ENCODE data around the gene MT2A.
A peak's percentile ranks its signal among the peaks of the same experiment; 100 is the strongest.
"Not testable (repeated sequence)": the region's sequence is repeated elsewhere in the genome, so short reads cannot be mapped to it uniquely, and the experiment has no call there.

Gene MT2A

DNA sequence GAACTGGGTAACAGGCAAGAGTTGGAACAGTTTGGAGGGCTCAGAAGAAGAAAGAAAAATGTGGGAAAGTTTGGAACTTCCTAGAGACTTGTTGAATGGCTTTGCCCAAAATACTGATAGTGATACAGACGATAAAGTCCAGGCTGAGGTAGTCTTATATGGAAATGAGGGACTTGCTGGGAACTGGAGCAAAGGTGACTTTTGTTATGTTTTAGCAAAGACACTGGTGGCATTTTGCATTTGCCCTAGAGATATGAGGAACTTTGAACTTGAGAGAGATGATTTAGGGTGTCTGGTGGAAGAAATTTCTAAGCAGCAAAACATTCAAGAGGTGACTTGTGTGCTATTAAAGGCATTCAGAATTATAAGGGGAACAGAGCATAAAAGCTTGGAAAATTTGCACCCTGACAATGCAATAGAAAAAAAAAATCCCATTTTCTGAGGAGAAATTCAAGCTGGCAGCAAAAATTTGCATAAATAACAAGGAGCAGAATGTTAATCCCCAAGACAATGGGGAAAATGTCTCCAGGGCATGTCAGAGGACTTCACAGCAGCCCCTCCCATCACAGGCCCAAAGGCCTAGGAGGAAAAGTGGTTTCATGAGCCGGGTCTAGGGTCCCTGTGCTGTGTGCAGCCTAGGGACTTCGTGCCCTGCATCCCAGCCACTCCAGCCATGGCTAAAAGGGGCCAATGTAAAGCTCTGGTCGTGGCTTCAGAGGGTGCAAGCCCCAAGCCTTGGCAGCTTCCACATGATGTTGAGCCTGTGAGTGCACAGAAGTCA lies 13.5 kb downstream of the MT2A start:
- not testable (repeated sequence) for DNase-seq (ENCODE audit: low spot score)

DNA sequence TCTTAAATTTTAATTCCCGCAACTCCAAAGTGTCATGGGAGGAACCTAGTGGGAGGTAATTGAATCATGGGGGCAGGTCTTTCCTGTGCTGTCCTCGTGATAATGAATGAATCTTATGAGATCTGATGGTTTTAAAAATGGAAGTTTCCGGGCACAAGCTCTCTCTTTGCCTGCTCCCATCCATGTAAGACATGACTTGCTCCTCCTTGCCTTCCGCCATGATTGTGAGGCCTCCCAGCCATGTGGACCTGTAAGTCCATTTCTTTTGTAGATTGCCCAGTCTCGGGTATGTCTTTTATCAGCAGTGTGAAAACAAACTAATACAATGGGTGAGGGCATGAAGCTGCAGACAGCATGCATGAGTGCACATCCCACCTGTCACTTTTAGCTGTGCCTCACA lies 14.8 kb downstream of the MT2A start:
- DNase-seq (ENCODE audit: low spot score): not testable (repeated sequence)

DNA sequence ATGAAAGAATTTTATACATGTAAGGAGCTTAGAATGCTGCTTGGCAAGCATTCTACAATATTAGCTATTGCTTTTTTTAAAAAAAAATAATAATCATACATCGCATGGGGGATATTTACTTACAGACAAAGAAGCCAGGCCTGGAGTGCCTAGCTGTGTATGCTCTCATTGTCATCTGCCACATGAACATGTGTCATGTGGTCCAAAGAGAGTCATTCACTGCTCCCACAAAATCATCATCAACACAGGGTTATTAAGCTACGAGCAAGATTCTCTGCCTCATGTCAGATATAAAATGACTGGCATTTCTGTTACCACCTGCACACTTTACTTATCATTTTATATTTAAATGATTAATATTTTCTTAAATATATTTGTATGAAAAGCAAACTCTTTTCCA lies 15.3 kb downstream of the MT2A start:
- DNase-seq (ENCODE audit: low spot score): peak; percentile 88

DNA sequence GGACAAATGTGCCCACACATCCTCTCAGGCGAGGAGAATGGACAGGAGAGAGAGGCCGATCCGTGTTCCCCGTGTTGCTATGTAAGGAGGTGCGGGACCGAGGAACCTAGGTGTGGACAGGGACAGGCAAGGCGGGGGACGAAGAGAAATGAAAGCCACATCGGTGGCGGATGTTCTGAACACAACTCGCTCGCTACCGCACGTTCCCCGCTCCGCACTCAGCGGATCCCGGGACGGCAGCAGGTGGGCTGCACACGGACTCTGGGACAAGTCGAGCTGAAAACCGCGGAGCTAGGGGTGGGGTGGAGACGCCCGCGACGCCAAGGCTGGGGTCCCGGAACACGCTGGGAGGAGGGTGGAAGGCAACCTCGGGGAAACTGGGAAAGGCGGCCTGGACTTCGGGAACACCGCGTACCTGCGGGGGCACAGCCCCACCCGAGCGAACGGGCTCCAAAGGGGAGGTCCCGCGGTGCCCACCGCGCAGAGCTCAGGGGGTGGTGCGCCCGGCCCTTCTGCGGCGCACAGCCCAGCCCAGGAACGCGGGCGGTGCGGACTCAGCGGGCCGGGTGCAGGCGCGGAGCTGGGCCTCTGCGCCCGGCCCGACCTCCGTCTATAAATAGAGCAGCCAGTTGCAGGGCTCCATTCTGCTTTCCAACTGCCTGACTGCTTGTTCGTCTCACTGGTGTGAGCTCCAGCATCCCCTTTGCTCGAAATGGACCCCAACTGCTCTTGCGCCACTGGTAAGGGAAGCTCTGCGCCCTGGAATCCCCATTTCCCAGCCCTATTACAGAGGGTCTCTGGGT lies 17.0 kb downstream of the MT2A start, which contains the start of gene MT1E:
Gene MT1E (plus strand): TSS at position 642 of the 803 bp plus-strand sequence. CDS start 71 bp downstream, at position 713.
- DNase-seq (ENCODE audit: low spot score): peak; percentile 88

- DNase-seq (ENCODE audit: low spot score): peak; percentile 94
Measured at GRCh38 chr16:56625943-56626654, 17.7 kb downstream of the MT2A start.

DNA sequence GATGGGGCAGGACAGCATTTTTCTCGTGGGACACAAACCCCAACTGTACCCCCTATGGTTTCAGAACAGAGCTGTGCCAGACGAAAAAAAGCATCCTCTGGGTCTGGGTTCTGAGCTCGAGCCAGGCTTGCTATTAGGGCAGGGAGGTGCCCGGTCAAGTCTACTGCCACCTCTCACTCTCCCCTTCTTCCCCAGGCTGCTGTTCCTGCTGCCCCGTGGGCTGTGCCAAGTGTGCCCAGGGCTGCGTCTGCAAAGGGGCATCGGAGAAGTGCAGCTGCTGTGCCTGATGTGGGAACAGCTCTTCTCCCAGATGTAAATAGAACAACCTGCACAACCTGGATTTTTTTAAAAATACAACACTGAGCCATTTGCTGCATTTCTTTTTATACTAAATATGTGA lies 18.3 kb downstream of the MT2A start:
- DNase-seq (ENCODE audit: low spot score): no peak

GRCh38 chr16:56628486-56629350 lies 20.3 kb downstream of the MT2A start:
- DNase-seq (ENCODE audit: low spot score): no peak

DNA sequence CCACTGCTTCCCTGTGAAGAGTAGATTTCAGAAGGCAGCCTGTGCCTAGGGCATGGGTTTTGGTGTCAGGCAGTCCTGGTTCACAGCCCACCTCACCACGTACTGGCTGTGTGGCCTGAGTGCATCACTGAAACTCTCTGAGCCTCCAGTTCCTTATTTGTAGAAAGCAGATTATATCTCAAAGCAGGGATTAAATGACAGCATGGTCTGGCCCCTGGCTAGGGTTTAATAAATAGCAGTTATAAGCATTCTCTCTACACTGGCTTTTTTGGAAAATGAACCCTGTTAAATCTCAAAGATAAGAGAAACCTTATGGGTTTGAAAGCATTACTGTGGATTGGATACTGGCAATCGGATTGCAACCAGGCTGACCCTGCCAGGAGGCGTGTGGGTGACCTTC lies 21.1 kb downstream of the MT2A start:
- DNase-seq (ENCODE audit: low spot score): no peak

GRCh38 chr16:56630134-56630533 lies 21.8 kb downstream of the MT2A start:
- no peak for DNase-seq (ENCODE audit: low spot score)

- no peak for DNase-seq (ENCODE audit: low spot score)
Measured at GRCh38 chr16:56631197-56631596, 22.8 kb downstream of the MT2A start.

DNA sequence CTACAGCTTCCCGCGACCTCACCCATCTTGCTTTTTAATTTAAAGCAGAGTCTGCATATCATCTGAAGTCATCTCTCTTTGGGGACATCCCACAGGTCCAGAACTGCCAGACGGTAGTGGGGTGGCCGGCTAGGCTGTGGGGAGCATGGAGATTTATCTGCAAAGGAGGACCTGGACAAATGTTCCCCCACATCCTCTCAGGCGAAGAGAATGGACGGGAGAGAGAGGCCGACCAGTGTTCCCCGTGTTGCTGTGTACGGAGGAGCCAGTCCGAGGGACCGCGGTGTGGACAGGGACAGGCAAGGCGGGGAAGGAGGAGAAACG lies 23.4 kb downstream of the MT2A start:
- no peak for DNase-seq (ENCODE audit: low spot score)

DNA sequence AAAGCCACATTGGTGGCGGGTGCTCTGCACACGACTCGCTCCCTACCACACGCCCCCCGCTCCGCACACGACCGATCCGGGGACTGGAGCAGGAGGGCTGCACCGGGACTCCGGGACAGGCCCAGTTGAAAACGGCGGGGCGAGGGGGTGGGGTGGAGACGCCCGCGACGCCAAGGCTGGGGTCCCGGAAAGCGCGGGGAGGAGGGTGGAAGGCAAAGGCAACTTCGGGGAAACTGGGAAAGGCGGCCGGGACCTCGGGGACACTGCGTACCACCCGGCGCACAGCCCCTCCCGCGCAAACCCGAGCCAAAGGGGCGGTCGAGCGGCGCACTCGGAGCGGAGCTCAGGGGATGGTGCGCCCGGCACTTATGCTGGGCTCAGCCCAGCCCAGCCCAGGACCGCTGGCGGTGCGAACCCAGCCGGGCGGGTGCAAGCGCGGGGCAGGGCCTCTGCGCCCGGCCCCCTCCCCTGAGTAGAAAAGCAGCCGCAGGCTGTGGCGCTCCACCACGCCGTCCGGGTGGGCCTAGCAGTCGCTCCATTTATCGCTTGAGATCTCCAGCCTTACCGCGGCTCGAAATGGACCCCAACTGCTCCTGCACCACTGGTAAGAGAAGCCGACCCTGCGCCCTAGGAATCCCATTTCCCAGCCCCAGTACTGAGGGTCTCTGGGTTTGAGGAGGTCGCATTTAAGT lies 23.9 kb downstream of the MT2A start, which contains the start of gene MT1M:
Gene MT1M (plus strand): TSS at position 504 of the 692 bp plus-strand sequence. CDS start 73 bp downstream, at position 577.
- DNase-seq (ENCODE audit: low spot score): no peak

DNA sequence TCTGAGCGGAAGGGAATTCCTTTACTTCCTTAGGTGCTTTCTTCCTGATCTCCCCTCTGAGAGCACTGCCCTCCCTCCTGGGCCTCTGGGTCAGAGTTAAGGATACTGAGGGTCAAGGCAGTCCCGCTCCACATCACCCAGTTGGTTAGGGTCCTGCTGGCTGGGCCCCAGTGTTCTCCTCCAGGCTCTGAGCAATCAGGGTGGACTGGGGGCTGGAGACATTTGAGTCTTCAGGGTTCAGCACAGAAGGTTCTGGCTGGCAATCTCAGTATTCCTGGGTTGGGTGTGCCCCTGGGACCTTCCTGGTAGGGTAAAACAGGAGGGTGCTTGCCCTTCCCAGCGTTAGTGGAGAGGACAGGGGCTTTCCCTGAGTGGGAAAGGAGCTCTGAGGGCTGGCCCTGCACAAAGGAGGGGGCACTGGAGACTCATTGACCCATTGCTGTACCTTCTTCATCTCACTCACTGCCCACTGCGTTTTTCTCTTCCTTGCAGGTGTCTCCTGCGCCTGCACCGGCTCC lies 24.5 kb downstream of the MT2A start:
- DNase-seq (ENCODE audit: low spot score): no peak

DNA sequence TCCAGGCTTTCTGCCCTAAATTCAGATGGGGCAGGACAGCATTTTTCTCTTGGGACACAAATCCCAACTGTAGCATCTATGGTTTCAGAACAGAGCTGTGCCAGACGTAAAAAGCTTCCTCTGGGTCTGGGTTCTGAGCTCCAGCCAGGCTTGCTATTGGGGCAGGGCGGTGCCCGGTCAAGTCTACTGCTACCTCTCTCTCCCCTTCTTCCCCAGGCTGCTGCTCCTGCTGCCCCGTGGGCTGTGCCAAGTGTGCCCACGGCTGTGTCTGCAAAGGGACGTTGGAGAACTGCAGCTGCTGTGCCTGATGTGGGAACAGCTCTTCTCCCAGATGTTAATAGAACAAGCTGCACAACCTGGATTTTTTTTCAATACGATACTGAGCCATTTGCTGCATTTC lies 25.2 kb downstream of the MT2A start:
- DNase-seq (ENCODE audit: low spot score): no peak

GRCh38 chr16:56634715-56635440 lies 26.5 kb downstream of the MT2A start:
- DNase-seq (ENCODE audit: low spot score): no peak

- no peak for DNase-seq (ENCODE audit: low spot score)
Measured at GRCh38 chr16:56635441-56635967, 27.1 kb downstream of the MT2A start.

- no peak for DNase-seq (ENCODE audit: low spot score)
Measured at GRCh38 chr16:56636616-56637413, 28.4 kb downstream of the MT2A start.

- no peak for DNase-seq (ENCODE audit: low spot score)
Measured at GRCh38 chr16:56637814-56638750, 29.7 kb downstream of the MT2A start, which contains the start of gene MT1A. MT1A (plus strand) TSS chr16:56638666; CDS start chr16:56638739, 73 bp downstream.
